Measurements from ENCODE around the gene SNRPA1. TPM values are rescaled to one million over a fixed set of nuclear protein-coding genes. Genes with fewer than 3 reads are reported as not detected.

SNRPA1 gene
- total RNA-seq, 1 donor from 2014 or later, result 26.8 TPM

GRCh38 chr15:101322854-101323477 is 27.9 kb upstream of the SNRPA1 start:
- intact Hi-C loops (cut with micrococcal nuclease), result no loop called here
- Histone ChIP-seq H3K27me3 (ENCODE audit: low read depth) (no peaks in the 10 kb centered on the region), H3K9me3 (replicated peaks) (no peaks in the 10 kb centered on the region), H3K27ac (replicated peaks) (no peak overlapping the region), H3K4me1 (no peaks in the 10 kb centered on the region), H3K36me3 (peaks cover 51% of the 10 kb centered on the region), H3K4me3 (no peak overlapping the region)
- TF ChIP-seq, protein P1, sequence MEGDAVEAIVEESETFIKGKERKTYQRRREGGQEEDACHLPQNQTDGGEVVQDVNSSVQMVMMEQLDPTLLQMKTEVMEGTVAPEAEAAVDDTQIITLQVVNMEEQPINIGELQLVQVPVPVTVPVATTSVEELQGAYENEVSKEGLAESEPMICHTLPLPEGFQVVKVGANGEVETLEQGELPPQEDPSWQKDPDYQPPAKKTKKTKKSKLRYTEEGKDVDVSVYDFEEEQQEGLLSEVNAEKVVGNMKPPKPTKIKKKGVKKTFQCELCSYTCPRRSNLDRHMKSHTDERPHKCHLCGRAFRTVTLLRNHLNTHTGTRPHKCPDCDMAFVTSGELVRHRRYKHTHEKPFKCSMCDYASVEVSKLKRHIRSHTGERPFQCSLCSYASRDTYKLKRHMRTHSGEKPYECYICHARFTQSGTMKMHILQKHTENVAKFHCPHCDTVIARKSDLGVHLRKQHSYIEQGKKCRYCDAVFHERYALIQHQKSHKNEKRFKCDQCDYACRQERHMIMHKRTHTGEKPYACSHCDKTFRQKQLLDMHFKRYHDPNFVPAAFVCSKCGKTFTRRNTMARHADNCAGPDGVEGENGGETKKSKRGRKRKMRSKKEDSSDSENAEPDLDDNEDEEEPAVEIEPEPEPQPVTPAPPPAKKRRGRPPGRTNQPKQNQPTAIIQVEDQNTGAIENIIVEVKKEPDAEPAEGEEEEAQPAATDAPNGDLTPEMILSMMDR (IDR thresholded peaks at IDR 0.05; ENCODE audit: borderline replicate concordance), result no peak
- DNase-seq, result no peak

DNA sequence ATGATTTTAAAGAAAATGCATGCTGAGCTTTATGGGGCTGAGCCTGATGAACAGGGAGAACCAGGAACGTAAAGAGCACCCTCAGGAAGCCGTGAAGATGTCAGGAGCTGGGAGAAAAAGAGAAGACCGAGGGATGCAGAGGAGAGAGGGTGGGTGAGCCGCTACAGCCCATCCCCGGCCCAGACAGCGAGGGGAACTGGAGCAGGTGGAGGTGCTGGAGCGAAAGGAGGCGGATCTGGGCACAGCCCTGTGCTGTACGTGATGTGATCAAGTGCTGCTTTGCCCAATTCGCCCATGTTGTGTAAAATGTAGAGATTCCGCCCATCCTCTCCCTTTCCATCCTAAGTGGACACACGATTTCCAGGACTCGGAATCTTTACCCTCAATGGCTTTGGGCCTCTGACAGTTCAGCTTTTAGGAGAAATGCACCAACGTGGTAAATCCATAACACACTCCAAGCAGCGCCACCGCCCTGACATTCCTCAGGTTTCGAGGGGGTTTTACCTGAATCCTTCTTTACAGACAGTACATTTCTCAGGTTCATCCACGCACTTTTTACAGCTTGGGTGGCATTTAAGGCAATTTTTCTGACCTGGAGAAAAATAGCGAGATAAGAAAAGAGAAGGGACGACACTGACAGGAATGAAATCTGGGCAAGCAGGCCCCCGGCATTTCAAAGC is 27.1 kb upstream of the SNRPA1 start:
- Histone ChIP-seq H3K36me3 (peaks cover 54% of the 10 kb centered on the region), H3K9me3 (replicated peaks) (no peaks in the 10 kb centered on the region), H3K27ac (replicated peaks) (no peak overlapping the region), H3K27me3 (ENCODE audit: low read depth) (no peaks in the 10 kb centered on the region), H3K4me1 (no peaks in the 10 kb centered on the region), H3K4me3 (no peak overlapping the region)
- intact Hi-C loops (cut with micrococcal nuclease), result no loop called here
- DNase-seq, result no peak
- TF ChIP-seq, protein P1 (IDR thresholded peaks at IDR 0.05; ENCODE audit: borderline replicate concordance), result no peak

GRCh38 chr15:101320501-101321052 is 25.5 kb upstream of the SNRPA1 start:
- intact Hi-C loops (cut with micrococcal nuclease), result no loop called here
- DNase-seq, result peak; percentile 34
- Histone ChIP-seq H3K27ac (replicated peaks) (no peak overlapping the region), H3K4me3 (no peak overlapping the region), H3K9me3 (replicated peaks) (no peaks in the 10 kb centered on the region), H3K36me3 (peaks cover 57% of the 10 kb centered on the region), H3K27me3 (ENCODE audit: low read depth) (no peaks in the 10 kb centered on the region), H3K4me1 (no peaks in the 10 kb centered on the region)
- TF ChIP-seq, protein P1 (IDR thresholded peaks at IDR 0.05; ENCODE audit: borderline replicate concordance), result no peak

DNA sequence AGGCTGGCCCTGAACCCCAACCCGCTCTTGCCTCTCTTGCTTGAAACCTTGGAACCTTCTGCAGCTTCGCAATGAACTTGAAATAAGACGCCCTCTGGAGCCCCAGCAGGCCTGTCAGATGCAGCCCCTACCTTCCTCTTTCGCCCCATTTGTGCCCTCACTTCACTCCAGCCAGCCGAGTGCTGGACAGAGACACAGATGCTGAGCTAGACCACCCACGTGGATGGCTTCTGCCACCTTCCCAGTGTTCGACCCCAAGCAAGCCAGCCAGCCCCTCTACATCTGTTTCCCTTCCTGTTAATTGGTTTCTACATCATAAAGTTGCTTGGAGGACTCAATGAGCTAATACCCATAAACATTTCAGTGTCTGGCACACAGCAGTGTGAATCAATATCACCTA is 23.8 kb upstream of the SNRPA1 start:
- no peaks in the 10 kb centered on the region for H3K4me1 ChIP-seq
- peaks cover 47% of the 10 kb centered on the region for H3K36me3 ChIP-seq
- no peaks in the 10 kb centered on the region for H3K9me3 ChIP-seq (replicated peaks)
- no peaks in the 10 kb centered on the region for H3K27me3 ChIP-seq (ENCODE audit: low read depth)
- H3K27ac ChIP-seq (replicated peaks), result no peak overlapping the region
- TF ChIP-seq, protein P1 (IDR thresholded peaks at IDR 0.05; ENCODE audit: borderline replicate concordance), result no peak
- intact Hi-C loops (cut with micrococcal nuclease), result no loop called here
- H3K4me3 ChIP-seq, result no peak overlapping the region
- no peak for DNase-seq

- peaks cover 46% of the 10 kb centered on the region for H3K36me3 ChIP-seq
- TF ChIP-seq, protein P1 (IDR thresholded peaks at IDR 0.05; ENCODE audit: borderline replicate concordance), result no peak
- H3K27ac ChIP-seq (replicated peaks), result no peak overlapping the region
- no peaks in the 10 kb centered on the region for H3K9me3 ChIP-seq (replicated peaks)
- no peaks in the 10 kb centered on the region for H3K27me3 ChIP-seq (ENCODE audit: low read depth)
- intact Hi-C loops (cut with micrococcal nuclease), result no loop called here
- no peaks in the 10 kb centered on the region for H3K4me1 ChIP-seq
- no peak overlapping the region for H3K4me3 ChIP-seq
- DNase-seq, result no peak
Observed at GRCh38 chr15:101318147-101318819, 23.2 kb upstream of the SNRPA1 start.

Measured in left ventricle myocardium inferior (tissue), 1 donor.